Measurements from ENCODE around the gene TEX47.

DNA sequence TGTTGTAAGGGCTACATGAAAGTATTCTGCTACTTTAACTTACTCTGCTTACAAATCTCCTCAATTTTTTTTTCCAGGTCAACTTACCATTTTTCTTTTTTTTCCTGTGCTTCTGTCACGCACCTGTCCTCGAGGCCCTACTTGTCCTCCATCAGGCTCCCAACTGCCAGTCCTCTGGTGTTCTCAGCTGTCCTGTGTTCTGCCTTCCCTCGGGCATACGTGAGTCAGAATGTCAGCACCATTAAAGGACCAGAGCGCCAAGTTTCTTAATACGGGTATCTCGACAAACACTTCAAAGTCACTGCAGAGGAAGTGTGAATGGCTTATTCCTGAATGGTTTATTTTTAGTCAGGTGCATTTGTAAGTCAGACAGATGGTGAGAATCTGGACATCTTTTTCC, at the start of gene TEX47:
- TF ChIP-seq, protein P1, sequence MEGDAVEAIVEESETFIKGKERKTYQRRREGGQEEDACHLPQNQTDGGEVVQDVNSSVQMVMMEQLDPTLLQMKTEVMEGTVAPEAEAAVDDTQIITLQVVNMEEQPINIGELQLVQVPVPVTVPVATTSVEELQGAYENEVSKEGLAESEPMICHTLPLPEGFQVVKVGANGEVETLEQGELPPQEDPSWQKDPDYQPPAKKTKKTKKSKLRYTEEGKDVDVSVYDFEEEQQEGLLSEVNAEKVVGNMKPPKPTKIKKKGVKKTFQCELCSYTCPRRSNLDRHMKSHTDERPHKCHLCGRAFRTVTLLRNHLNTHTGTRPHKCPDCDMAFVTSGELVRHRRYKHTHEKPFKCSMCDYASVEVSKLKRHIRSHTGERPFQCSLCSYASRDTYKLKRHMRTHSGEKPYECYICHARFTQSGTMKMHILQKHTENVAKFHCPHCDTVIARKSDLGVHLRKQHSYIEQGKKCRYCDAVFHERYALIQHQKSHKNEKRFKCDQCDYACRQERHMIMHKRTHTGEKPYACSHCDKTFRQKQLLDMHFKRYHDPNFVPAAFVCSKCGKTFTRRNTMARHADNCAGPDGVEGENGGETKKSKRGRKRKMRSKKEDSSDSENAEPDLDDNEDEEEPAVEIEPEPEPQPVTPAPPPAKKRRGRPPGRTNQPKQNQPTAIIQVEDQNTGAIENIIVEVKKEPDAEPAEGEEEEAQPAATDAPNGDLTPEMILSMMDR (IDR thresholded peaks at IDR 0.05) = no peak
- TF ChIP-seq EZH2 (IDR thresholded peaks at IDR 0.05; ENCODE audit: borderline replicate concordance, insufficient read depth, low read depth, low read length, poor library complexity, severe bottlenecking) = no peak
